HG02798 (cell line): ENCODE data around the gene SEMA3E.

ENCODE experiments used
- ATAC-seq: cut with Tn5 transposase; IDR thresholded peaks from one replicate; pipeline ENCODE4 v1.9.1; 2021; ENCODE audit warnings: mild to moderate bottlenecking; ENCODE audit not compliant: unreplicated experiment, poor library complexity

The SEMA3E gene

GRCh38 chr7:83410989-83411591 is 237.8 kb downstream of the SEMA3E start:
- peak; percentile 57 for ATAC-seq

- ATAC-seq = no peak
Measured at GRCh38 chr7:83394776-83395175, 254.2 kb downstream of the SEMA3E start.

GRCh38 chr7:83388436-83388835 is 260.5 kb downstream of the SEMA3E start:
- ATAC-seq = no peak

GRCh38 chr7:83366629-83367028 is 282.3 kb downstream of the SEMA3E start:
- no peak for ATAC-seq

- no peak for ATAC-seq
Measured at GRCh38 chr7:83365746-83366145, 283.2 kb downstream of the SEMA3E start.

GRCh38 chr7:83362871-83363550 is 285.9 kb downstream of the SEMA3E start:
- ATAC-seq = no peak

- ATAC-seq = no peak
Measured at GRCh38 chr7:83359108-83359507, 289.8 kb downstream of the SEMA3E start.

- no peak for ATAC-seq
Measured at GRCh38 chr7:83355143-83355542, 293.8 kb downstream of the SEMA3E start.

- no peak for ATAC-seq
Measured at GRCh38 chr7:83347945-83348444, 300.9 kb downstream of the SEMA3E start.

- no peak for ATAC-seq
Measured at GRCh38 chr7:83339907-83340306, 309.0 kb downstream of the SEMA3E start.

- no peak for ATAC-seq
Measured at GRCh38 chr7:83338277-83338950, 310.5 kb downstream of the SEMA3E start.

- ATAC-seq = no peak
Measured at GRCh38 chr7:83337050-83337449, 311.9 kb downstream of the SEMA3E start.

GRCh38 chr7:83326223-83326622 is 322.7 kb downstream of the SEMA3E start:
- ATAC-seq = no peak

GRCh38 chr7:83325083-83325482 is 323.9 kb downstream of the SEMA3E start:
- no peak for ATAC-seq

- no peak for ATAC-seq
Measured at GRCh38 chr7:83324596-83324995, 324.3 kb downstream of the SEMA3E start.

- ATAC-seq = no peak
Measured at GRCh38 chr7:83321011-83321410, 327.9 kb downstream of the SEMA3E start.

- no peak for ATAC-seq
Measured at GRCh38 chr7:83313931-83314330, 335.0 kb downstream of the SEMA3E start.
